Transverse colon (tissue), 4 donors: ENCODE measurements around the gene MYH1. TPM values are rescaled to one million over a fixed set of nuclear protein-coding genes. Genes with fewer than 3 reads are reported as not detected.

Experiments
- DNase-seq: peaks from one replicate; pipeline ENCODE4 v3.0.0-alpha.2; 2019
- H3K27ac ChIP-seq, 4 donors: fragments of 200-600 bp; sonication (generic); 2 replicates each; pipeline ENCODE4 v1.5.1; 2016 to 2018; ENCODE audit warnings: inconsistent platforms in 4 of 4
- H3K27me3 ChIP-seq: fragments of 200-600 bp; sonication (generic); 2 replicates; pipeline ENCODE4 v1.5.1; 2017; ENCODE audit warnings: inconsistent platforms
- H3K36me3 ChIP-seq, 4 donors: fragments of 200-600 bp; sonication (generic); 2 replicates each; pipeline ENCODE4 v1.5.1; 2017 to 2019; ENCODE audit warnings: inconsistent platforms in 4 of 4
- H3K4me1 ChIP-seq, 4 donors: fragments of 200-600 bp; sonication (generic); 2 replicates each; pipeline ENCODE4 v1.5.1; 2017 to 2020; ENCODE audit warnings: inconsistent platforms in 4 of 4
- H3K4me3 ChIP-seq, 4 donors: fragments of 200-600 bp; sonication (generic); 1 replicate in 1 of 4; 2 replicates in 3 of 4; pipeline versions ENCODE4 v1.5.1 to v1.6.1; 2017 to 2019; ENCODE audit warnings: inconsistent platforms in 4 of 4
- H3K9me3 ChIP-seq, 2 donors: fragments of 200-600 bp; sonication (generic); 2 replicates each; pipeline ENCODE4 v1.5.1; 2017 to 2019; ENCODE audit warnings: inconsistent platforms in 2 of 2
- CTCF ChIP-seq, 5 experiments: fragments of 200-600 bp in 3 of 5; fragments of 450-650 bp in 2 of 5; sonication (generic) in 3 of 5; IDR thresholded peaks; 1 replicate in 2 of 5; 2 replicates in 3 of 5; pipeline ENCODE4 v1.5.1; 2016 to 2017; ENCODE audit warnings: antibody characterized with exemption in 5 of 5, inconsistent platforms in 3 of 5, mild to moderate bottlenecking in 2 of 5, moderate library complexity in 1 of 5
- EP300 ChIP-seq: sonication (generic); formaldehyde crosslinking; IDR thresholded peaks from one replicate; pipeline ENCODE4 v1.6.1; 2017; ENCODE audit warnings: antibody characterized with exemption, low read depth
- POLR2A ChIP-seq: fragments of 450-650 bp; IDR thresholded peaks from one replicate; pipeline ENCODE4 v1.6.1; 2016; ENCODE audit warnings: antibody characterized with exemption, mild to moderate bottlenecking, moderate library complexity
- POLR2AphosphoS5 ChIP-seq, 3 donors: sonication (generic); formaldehyde crosslinking; IDR thresholded peaks; one replicate each; pipeline ENCODE4 v1.6.1; 2016; ENCODE audit warnings: antibody characterized with exemption in 3 of 3
- WGBS, 2 donors: methylation state at CpG; one replicate each; pipeline ENCODE4 v1.1.5; 2018; ENCODE audit warnings: low coverage in 1 of 2; 5-methylcytosine and 5-hydroxymethylcytosine counted together
- in situ Hi-C, 4 donors: fragments of 200-750 bp; cut with MboI; loops; one replicate each; pipeline versions ENCODE4 v1.15.0 to v1.15.1; 2017; ENCODE audit warnings: low sequenced_read_pairs in 3 of 4, low pct_ligation_motif_present in 1 of 4, low pct_unique_long_range_greater_than_20kb in 1 of 4
- intact Hi-C: fragments of 100-400 bp; cut with DNase I; formaldehyde crosslinking; loops from one replicate; pipeline ENCODE4 v1.15.1; 2023; ENCODE audit warnings: low total_unique reads
- total RNA-seq, 4 donors: library from RNA; depleted of rRNA; stranded (reverse); fragments of >200 nt; gene quantifications; one replicate each; pipeline ENCODE4 v1.1.0, GENCODE V29; 2016

Gene MYH1
- total RNA-seq, 4 donors from 2014 or later: 0.16 to 1.6 TPM; not detected in 2

- Histone ChIP-seq H3K4me1 (peaks cover 0 to 4% (median 3%) of the 10 kb centered on the region in 4 donors), H3K27me3 (no peaks in the 10 kb centered on the region), H3K4me3 (no peak overlapping the region), H3K36me3 (no peaks in the 10 kb centered on the region), H3K27ac (no peak overlapping the region), H3K9me3 (no peaks in the 10 kb centered on the region)
- intact Hi-C loops: no loop called here
- in situ Hi-C loops: no loop called here
- 11 to 19% methylated on average over 1 of the region's 1 CpG for WGBS, 2 donors
- DNase-seq: no peak
- TF ChIP-seq CTCF (IDR thresholded peaks at IDR 0.05) (no peak), EP300 (no peak), POLR2AphosphoS5 (IDR thresholded peaks at IDR 0.05) (no peak)
Observed at GRCh38 chr17:10457952-10458351, 60.4 kb downstream of the MYH1 start.

- Histone ChIP-seq H3K27ac (peak overlapping the region; percentile 55 to 69 (median 64)), H3K27me3 (no peaks in the 10 kb centered on the region), H3K4me3 (no peak overlapping the region), H3K9me3 (no peaks in the 10 kb centered on the region), H3K4me1 (peaks cover 0 to 31% (median 14%) of the 10 kb centered on the region in 4 donors), H3K36me3 (no peaks in the 10 kb centered on the region)
- TF ChIP-seq EP300 (no peak), CTCF (IDR thresholded peaks at IDR 0.05) (peak in 1 of 5 experiments; percentile 17), POLR2A (no peak), POLR2AphosphoS5 (IDR thresholded peaks at IDR 0.05) (peak in 2 of 3 donors; percentile 20 to 32)
- WGBS, 2 donors: 53 to 54% methylated on average over 4 to 7 of the region's 7 CpGs
- peak; percentile 37 for DNase-seq
- in situ Hi-C loops: loop anchor here in 1 of 4 donors (25.0 kb wide), 1 partner anchor 110 kb away; no protein-coding TSS in a partner anchor
- intact Hi-C loops: no loop called here
Observed at GRCh38 chr17:10447026-10447931, 71.1 kb downstream of the MYH1 start.

Other genes with a start within 250 kb of the MYH1 start
- gene MYH13, start 145.5 kb downstream of the MYH1 start, total RNA-seq: 1 to 10 TPM in 1 of 4 donors, under 1 TPM in 2, not detected in 1; 0.14 to 2.6 (median 0.16) TPM
- gene MYH8, start 96.6 kb downstream of the MYH1 start, total RNA-seq: not detected
- gene MYH4, start 49.0 kb downstream of the MYH1 start, total RNA-seq: not detected
- gene MYH2, start 31.1 kb upstream of the MYH1 start, total RNA-seq: under 1 TPM in 1 of 4 donors, not detected in 3; 0.68 TPM
- gene MYH3, start 138.8 kb upstream of the MYH1 start, total RNA-seq: 1 to 10 TPM; 2.2 to 6.6 (median 3.6) TPM
- 10 to 100 TPM; 19.1 to 53.5 (median 34.6) TPM for gene SCO1, start 179.0 kb upstream of the MYH1 start, total RNA-seq
- gene ADPRM, start 179.1 kb upstream of the MYH1 start, total RNA-seq: 10 to 100 TPM in 1 of 4 donors, 1 to 10 TPM in 3; 2.8 to 16.2 (median 6.1) TPM
- gene TMEM220, start 211.5 kb upstream of the MYH1 start, total RNA-seq: 10 to 100 TPM in 1 of 4 donors, 1 to 10 TPM in 2, not detected in 1; 2.4 to 18.2 (median 8.1) TPM